Naive thymus-derived CD4-positive, alpha-beta T cell (primary cell): ENCODE measurements around the gene IFITM5. TPM values are rescaled to one million over a fixed set of nuclear protein-coding genes. Genes with fewer than 3 reads are reported as not detected.

ENCODE experiments used
- ATAC-seq: fragments of 150-1000 bp; cut with Tn5 transposase; 2 replicates; pipeline ENCODE4 v1.10.0; 2021; ENCODE audit warnings: mild to moderate bottlenecking, moderate library complexity
- CTCF ChIA-PET: fragments of 350-600 bp; sonication (Branson Sonifier 250); formaldehyde crosslinking; loops from one replicate; lab custom pipeline; 2021; ENCODE audit warnings: antibody characterized with exemption; lab: Charles Lee
- POLR2A ChIA-PET: fragments of 350-600 bp; sonication (Branson Sonifier 250); formaldehyde crosslinking; loops from one replicate; lab custom pipeline; 2021; ENCODE audit warnings: antibody characterized with exemption, inconsistent platforms; lab: Charles Lee
- DNase-seq, 9 donors: peaks; one replicate each; pipeline versions ENCODE4 v3.0.0 to v3.0.0-alpha.2; 2020 to 2022; ENCODE audit warnings: mixed read lengths in 1 of 9
- H3K27ac ChIP-seq: one replicate; pipeline ENCODE4 v1.7.0; 2013; ENCODE audit warnings: mild to moderate bottlenecking, low read depth, low read length, moderate library complexity
- H3K27me3 ChIP-seq, 2 donors: one replicate each; pipeline ENCODE4 v1.7.0; 2013; ENCODE audit warnings: low read length in 2 of 2, mild to moderate bottlenecking in 2 of 2, moderate library complexity in 2 of 2; ENCODE audit not compliant: control insufficient read depth in 2 of 2, insufficient read depth in 2 of 2
- H3K36me3 ChIP-seq, 3 experiments: 1 replicate in 2 of 3; 2 replicates in 1 of 3; pipeline ENCODE4 v1.7.0; 2013; ENCODE audit warnings: low read length in 3 of 3, mild to moderate bottlenecking in 3 of 3, moderate library complexity in 1 of 3; ENCODE audit not compliant: insufficient read depth in 3 of 3, control insufficient read depth in 2 of 3
- H3K4me1 ChIP-seq, 2 donors: one replicate each; pipeline ENCODE4 v1.7.0; 2013; ENCODE audit warnings: low read length in 2 of 2, mild to moderate bottlenecking in 2 of 2, moderate library complexity in 1 of 2; ENCODE audit not compliant: control insufficient read depth in 2 of 2, insufficient read depth in 2 of 2
- H3K4me3 ChIP-seq: 2 replicates; pipeline ENCODE4 v1.7.0; 2013; ENCODE audit warnings: mild to moderate bottlenecking, low read length
- H3K9me3 ChIP-seq, 3 experiments: 1 replicate in 2 of 3; 2 replicates in 1 of 3; pipeline ENCODE4 v1.7.0; 2013; ENCODE audit warnings: low read length in 3 of 3; ENCODE audit not compliant: control insufficient read depth in 2 of 3
- H3K27ac Mint-ChIP-seq, 9 donors: one replicate each; pipeline ENCODE4 v1.8.0; 2020 to 2022; ENCODE audit warnings: mixed read lengths in 9 of 9, mild to moderate bottlenecking in 8 of 9, moderate library complexity in 5 of 9, inconsistent platforms in 2 of 9
- H3K27me3 Mint-ChIP-seq, 5 donors: one replicate each; pipeline ENCODE4 v1.8.0; 2021 to 2022; ENCODE audit warnings: mixed read lengths in 5 of 5, mild to moderate bottlenecking in 1 of 5
- H3K36me3 Mint-ChIP-seq, 5 donors: one replicate each; pipeline ENCODE4 v1.8.0; 2020 to 2022; ENCODE audit warnings: mixed read lengths in 5 of 5, mild to moderate bottlenecking in 3 of 5, inconsistent platforms in 1 of 5
- H3K4me1 Mint-ChIP-seq, 7 donors: one replicate each; pipeline ENCODE4 v1.8.0; 2020 to 2022; ENCODE audit warnings: mixed read lengths in 7 of 7, mild to moderate bottlenecking in 3 of 7, inconsistent platforms in 1 of 7
- H3K4me3 Mint-ChIP-seq, 10 donors: one replicate each; pipeline ENCODE4 v1.8.0; 2020 to 2022; ENCODE audit warnings: mild to moderate bottlenecking in 10 of 10, mixed read lengths in 10 of 10, moderate library complexity in 6 of 10, inconsistent platforms in 2 of 10
- H3K9me3 Mint-ChIP-seq, 11 donors: one replicate each; pipeline ENCODE4 v1.8.0; 2020 to 2022; ENCODE audit warnings: mixed read lengths in 11 of 11, mild to moderate bottlenecking in 4 of 11, inconsistent platforms in 1 of 11, moderate library complexity in 1 of 11
- intact Hi-C, 2 donors: fragments of 100-400 bp; cut with micrococcal nuclease; formaldehyde crosslinking; loops; one replicate each; pipeline ENCODE4 v1.15.1; 2023
- polyA plus RNA-seq, 2 donors: library from polyadenylated mRNA; unstranded; fragments of 300-500 nt; fragmentation: Illumina TruSeq; gene quantifications; one replicate each; pipeline ENCODE4 v1.2.3, GENCODE V29; 2021
- total RNA-seq, 6 experiments: library from RNA in 5 of 6; stranded (reverse) in 5 of 6; gene quantifications; 1 replicate in 5 of 6; 2 replicates in 1 of 6; pipeline ENCODE4 v1.2.3 and lab custom pipeline; 2021 to 2026

The IFITM5 gene
- total and polyA plus RNA-seq, 7 experiments from 2014 or later, result not detected

GRCh38 chr11:339963-340362 is 40.6 kb upstream of the IFITM5 start:
- no peak for DNase-seq
- Mint-ChIP-seq H3K36me3 (peaks cover 0 to 2% (median 0%) of the 10 kb centered on the region in 5 donors), H3K27me3 (peaks cover 0 to 10% (median 0%) of the 10 kb centered on the region in 5 donors), H3K4me3 (no peak overlapping the region), H3K27ac (no peak overlapping the region), H3K4me1 (peaks cover 20 to 52% (median 36%) of the 10 kb centered on the region in 7 donors), H3K9me3 (no peaks in the 10 kb centered on the region)
- ATAC-seq, result no peak
- Histone ChIP-seq H3K9me3 (no peaks in the 10 kb centered on the region), H3K36me3 (no peaks in the 10 kb centered on the region), H3K27me3 (no peaks in the 10 kb centered on the region), H3K4me3 (no peak overlapping the region), H3K4me1 (peaks cover 0 to 16% of the 10 kb centered on the region in 2 donors), H3K27ac (no peak overlapping the region)
- intact Hi-C loops, result no loop called here
- CTCF ChIA-PET, result interaction anchor here (0.7 to 1.1 kb wide), 3 partner anchors 11 to 89 kb away, joined by 3 to 4 read pairs (median 3); no protein-coding TSS in a partner anchor
- POLR2A ChIA-PET, result interaction anchor here (0.6 to 3.5 kb wide), 10 partner anchors 9 to 133 kb away, joined by 3 to 28 read pairs (median 4); partner anchors contain the start of gene BET1L

DNA sequence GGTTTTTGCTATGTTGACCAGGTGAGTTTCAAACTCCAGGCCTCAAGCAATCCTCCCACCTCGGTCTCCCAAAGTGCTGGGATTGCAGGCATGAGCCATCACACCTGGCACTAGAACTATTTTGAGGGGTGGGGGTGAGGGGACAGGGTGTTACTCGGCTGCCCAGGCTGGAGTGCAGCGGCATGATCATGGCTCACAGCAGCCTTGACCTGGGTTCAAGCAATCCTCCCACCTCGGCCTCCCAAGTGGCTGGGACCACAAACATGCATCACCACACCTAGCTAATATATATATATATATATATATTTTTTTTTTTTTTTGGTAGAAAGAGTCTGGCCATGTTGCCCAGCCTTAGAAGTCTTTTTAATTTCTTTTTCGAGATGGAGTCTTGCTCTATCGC is 38.4 kb upstream of the IFITM5 start:
- Mint-ChIP-seq H3K4me1 (peaks cover 23 to 68% (median 48%) of the 10 kb centered on the region in 7 donors), H3K36me3 (peaks cover 0 to 5% (median 0%) of the 10 kb centered on the region in 5 donors), H3K27me3 (peaks cover 0 to 10% (median 0%) of the 10 kb centered on the region in 5 donors), H3K27ac (peak overlapping the region in 1 of 9 donors; percentile 84), H3K9me3 (no peaks in the 10 kb centered on the region), H3K4me3 (peak overlapping the region in 2 of 10 donors; percentile 52 to 57)
- ATAC-seq (no peak), DNase-seq (no peak)
- ChIA-PET POLR2A (interaction anchor here (1.3 to 3.5 kb wide), 2 partner anchors 9 to 13 kb away, joined by 3 to 28 read pairs; no protein-coding TSS in a partner anchor), CTCF (interaction anchor here (1.2 kb wide), 1 partner anchor 11 kb away, joined by 3 read pairs; no protein-coding TSS in a partner anchor)
- peaks cover 0 to 16% of the 10 kb centered on the region in 2 donors for H3K4me1 ChIP-seq
- no peaks in the 10 kb centered on the region for H3K36me3 ChIP-seq
- no peaks in the 10 kb centered on the region for H3K27me3 ChIP-seq
- no peak overlapping the region for H3K4me3 ChIP-seq
- intact Hi-C loops, result loop anchor here in 1 of 2 donors (2.0 kb wide), 1 partner anchor 15 kb away; no protein-coding TSS in a partner anchor
- H3K27ac ChIP-seq, result no peak overlapping the region
- H3K9me3 ChIP-seq, result no peaks in the 10 kb centered on the region

GRCh38 chr11:336659-337198 is 37.4 kb upstream of the IFITM5 start:
- H3K9me3 ChIP-seq, result no peaks in the 10 kb centered on the region
- H3K4me3 ChIP-seq, result no peak overlapping the region
- H3K4me1 Mint-ChIP-seq, result peaks cover 22 to 71% (median 45%) of the 10 kb centered on the region in 7 donors
- ATAC-seq (no peak), DNase-seq (no peak)
- H3K36me3 Mint-ChIP-seq, result peaks cover 0 to 5% (median 0%) of the 10 kb centered on the region in 5 donors
- H3K27ac ChIP-seq, result peak overlapping the region; percentile 27
- H3K9me3 Mint-ChIP-seq, result no peaks in the 10 kb centered on the region
- no peaks in the 10 kb centered on the region for H3K36me3 ChIP-seq
- peaks cover 2 to 18% of the 10 kb centered on the region in 2 donors for H3K4me1 ChIP-seq
- POLR2A ChIA-PET, result interaction anchor here (0.9 to 1.6 kb wide), 6 partner anchors 9 to 20 kb away, joined by 3 to 6 read pairs (median 3); no protein-coding TSS in a partner anchor
- H3K27me3 Mint-ChIP-seq, result peaks cover 0 to 9% (median 0%) of the 10 kb centered on the region in 5 donors
- intact Hi-C loops, result loop anchor here in 1 of 2 donors (2.0 kb wide), 1 partner anchor 16 kb away; no protein-coding TSS in a partner anchor
- CTCF ChIA-PET, result interaction anchor here (0.8 to 1.2 kb wide), 2 partner anchors 12 to 126 kb away, joined by 3 read pairs; no protein-coding TSS in a partner anchor
- peak overlapping the region in 8 of 10 donors; percentile 3 to 57 (median 36) for H3K4me3 Mint-ChIP-seq
- H3K27me3 ChIP-seq, result no peaks in the 10 kb centered on the region
- peak overlapping the region in 8 of 9 donors; percentile 62 to 90 (median 80) for H3K27ac Mint-ChIP-seq

DNA sequence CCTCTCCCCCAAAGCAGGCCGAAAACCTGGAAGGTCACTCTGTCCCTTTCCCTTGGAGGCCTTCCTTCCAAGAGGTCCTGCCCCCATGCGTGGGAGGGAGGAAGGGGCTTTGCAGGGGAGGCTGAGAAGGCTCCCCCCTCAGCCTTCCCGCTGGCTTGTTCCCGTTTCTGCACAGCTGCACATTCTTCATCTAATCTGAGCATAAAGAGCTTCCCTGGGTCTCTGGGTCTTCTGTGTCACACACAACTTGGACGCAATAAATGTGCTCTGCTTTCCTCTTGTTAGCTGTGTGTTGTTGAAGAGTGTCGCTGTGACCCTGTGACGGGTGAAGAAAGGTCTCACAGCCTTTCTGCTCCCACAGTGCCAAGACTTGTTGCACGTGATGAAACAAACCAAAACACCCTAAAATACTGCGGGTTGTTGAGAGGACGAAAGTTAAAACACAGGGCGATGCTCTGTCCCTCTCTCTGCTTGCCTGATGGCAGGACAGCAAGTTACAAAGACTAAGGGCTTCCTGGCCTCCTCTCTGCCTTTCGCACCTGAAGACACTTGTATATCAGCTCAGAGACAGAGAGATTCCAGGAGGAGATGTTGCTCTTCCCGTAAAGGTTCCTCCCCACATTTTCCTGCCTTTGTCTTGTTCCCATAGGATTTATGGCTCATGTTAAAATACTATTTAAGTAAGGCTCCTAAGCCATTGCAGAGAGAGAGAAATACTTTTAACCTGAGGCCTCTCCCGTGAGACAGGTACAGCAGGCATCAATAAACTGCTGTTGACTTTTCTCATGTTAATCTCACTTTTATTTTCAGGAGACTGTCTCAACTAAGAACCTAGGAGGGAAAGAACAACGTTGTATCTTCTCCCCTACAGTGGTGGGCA is 36.7 kb upstream of the IFITM5 start:
- intact Hi-C loops, result loop anchor here in 1 of 2 donors (2.0 kb wide), 1 partner anchor 17 kb away; no protein-coding TSS in a partner anchor
- H3K4me3 Mint-ChIP-seq, result peak overlapping the region in 8 of 10 donors; percentile 7 to 57 (median 32)
- ChIA-PET CTCF (interaction anchor here (0.8 to 1.2 kb wide), 2 partner anchors 13 to 125 kb away, joined by 3 read pairs; no protein-coding TSS in a partner anchor), POLR2A (interaction anchor here (1.0 to 1.6 kb wide), 4 partner anchors 8 to 19 kb away, joined by 3 to 6 read pairs (median 3); no protein-coding TSS in a partner anchor)
- ATAC-seq (no peak), DNase-seq (no peak)
- H3K36me3 Mint-ChIP-seq, result peaks cover 0 to 5% (median 0%) of the 10 kb centered on the region in 5 donors
- H3K27ac ChIP-seq, result peak overlapping the region; percentile 27
- no peaks in the 10 kb centered on the region for H3K9me3 Mint-ChIP-seq
- no peaks in the 10 kb centered on the region for H3K36me3 ChIP-seq
- no peaks in the 10 kb centered on the region for H3K9me3 ChIP-seq
- H3K27me3 ChIP-seq, result no peaks in the 10 kb centered on the region
- peaks cover 24 to 71% (median 44%) of the 10 kb centered on the region in 7 donors for H3K4me1 Mint-ChIP-seq
- H3K4me1 ChIP-seq, result peaks cover 9 to 25% of the 10 kb centered on the region in 2 donors
- H3K27ac Mint-ChIP-seq, result peak overlapping the region in 8 of 9 donors; percentile 62 to 90 (median 80)
- no peak overlapping the region for H3K4me3 ChIP-seq
- H3K27me3 Mint-ChIP-seq, result peaks cover 0 to 3% (median 0%) of the 10 kb centered on the region in 5 donors

DNA sequence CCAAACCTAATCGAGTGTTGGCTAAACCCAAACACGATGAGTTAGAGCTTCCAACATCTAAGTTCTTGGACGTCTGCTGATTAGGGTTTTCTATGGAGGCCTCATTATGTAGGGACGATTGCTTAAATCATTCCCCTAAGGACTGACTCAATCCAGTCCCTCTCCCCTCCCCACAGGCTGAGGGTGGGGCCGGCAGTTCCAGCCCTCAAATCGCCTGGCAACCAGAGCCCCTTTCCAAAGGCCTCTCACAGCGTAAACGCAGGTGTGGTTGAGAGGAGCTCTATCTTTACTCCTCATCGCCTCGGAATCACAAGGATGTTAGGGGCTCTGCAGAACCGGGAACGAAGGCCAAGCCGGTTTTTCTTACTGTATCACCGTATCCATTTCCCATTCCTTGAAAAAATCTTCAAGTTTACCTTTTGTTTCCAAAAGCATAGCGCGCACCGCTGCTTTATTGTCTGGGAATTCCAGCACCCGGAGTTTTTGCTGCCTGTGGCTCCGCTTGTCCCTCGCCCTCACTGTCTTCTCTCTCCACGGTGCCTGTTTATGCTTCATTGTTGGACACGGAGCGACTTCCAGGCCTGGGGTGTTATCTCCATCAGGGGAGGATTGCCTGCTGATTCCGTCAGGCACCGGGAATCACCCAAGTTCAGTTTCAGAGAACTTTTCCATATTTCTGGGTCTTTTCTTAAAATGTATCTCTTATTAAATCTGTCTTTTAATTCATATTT is 35.1 kb upstream of the IFITM5 start:
- H3K4me3 ChIP-seq, result no peak overlapping the region
- peaks cover 0 to 5% (median 0%) of the 10 kb centered on the region in 5 donors for H3K36me3 Mint-ChIP-seq
- peaks cover 33 to 79% (median 52%) of the 10 kb centered on the region in 7 donors for H3K4me1 Mint-ChIP-seq
- no peak overlapping the region for H3K4me3 Mint-ChIP-seq
- CTCF ChIA-PET, result no interaction called here
- H3K4me1 ChIP-seq, result peaks cover 20 to 40% of the 10 kb centered on the region in 2 donors
- no peaks in the 10 kb centered on the region for H3K27me3 ChIP-seq
- intact Hi-C loops, result no loop called here
- ATAC-seq, result no peak
- DNase-seq, result no peak
- H3K27ac ChIP-seq, result no peak overlapping the region
- no peaks in the 10 kb centered on the region for H3K9me3 Mint-ChIP-seq
- H3K27ac Mint-ChIP-seq, result peak overlapping the region in 2 of 9 donors; percentile 14 to 17
- no peaks in the 10 kb centered on the region for H3K36me3 ChIP-seq
- H3K27me3 Mint-ChIP-seq, result no peaks in the 10 kb centered on the region
- H3K9me3 ChIP-seq, result no peaks in the 10 kb centered on the region
- POLR2A ChIA-PET, result interaction anchor here (1.2 to 1.3 kb wide), 2 partner anchors 12 to 18 kb away, joined by 3 read pairs; no protein-coding TSS in a partner anchor
